GM19324 (cell line): Measurements from ENCODE around the gene UHMK1.

Experiments
- ATAC-seq: cut with Tn5 transposase; IDR thresholded peaks from one replicate; pipeline ENCODE4 v1.9.1; 2021; ENCODE audit warnings: mild to moderate bottlenecking, moderate library complexity; ENCODE audit not compliant: unreplicated experiment, low FRiP score

Gene UHMK1

DNA sequence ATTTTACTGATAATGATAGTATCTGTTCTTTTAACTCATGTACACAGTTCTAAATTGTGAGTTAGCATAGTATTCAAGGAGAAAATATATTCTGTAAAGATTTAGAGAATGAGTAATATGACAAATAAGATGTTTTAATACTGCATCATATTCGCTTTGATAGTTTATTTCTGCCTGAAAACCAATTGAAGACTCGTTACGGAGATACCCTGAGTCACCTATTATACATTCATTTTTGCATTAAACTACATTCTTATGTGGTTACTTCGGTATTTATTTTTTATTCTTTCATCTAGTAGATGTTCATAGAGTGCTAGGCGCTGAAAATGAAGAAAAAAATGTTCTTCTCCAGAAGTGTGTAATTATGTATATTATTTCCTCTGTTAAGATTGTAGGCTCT is 5.3 kb downstream of the UHMK1 start:
- no peak for ATAC-seq

DNA sequence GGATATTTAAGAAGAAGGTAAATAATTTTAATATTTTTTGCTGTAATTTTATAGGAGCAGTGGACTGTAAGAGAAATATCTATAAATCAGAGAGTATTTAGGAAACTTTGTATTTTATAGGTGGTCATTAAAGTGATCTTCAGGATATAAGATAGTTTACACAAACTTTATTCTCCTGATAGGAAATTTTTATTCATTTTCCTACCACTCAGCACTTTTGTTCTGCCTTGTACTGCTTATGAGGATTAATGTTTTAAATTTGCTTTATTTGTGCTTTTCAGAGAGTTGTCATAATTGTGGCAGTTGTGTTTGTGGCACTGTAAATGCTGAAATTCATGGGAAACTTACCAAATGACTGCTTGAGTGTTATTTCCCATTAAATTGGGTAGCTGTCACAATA is 29.7 kb downstream of the UHMK1 start:
- ATAC-seq: no peak

DNA sequence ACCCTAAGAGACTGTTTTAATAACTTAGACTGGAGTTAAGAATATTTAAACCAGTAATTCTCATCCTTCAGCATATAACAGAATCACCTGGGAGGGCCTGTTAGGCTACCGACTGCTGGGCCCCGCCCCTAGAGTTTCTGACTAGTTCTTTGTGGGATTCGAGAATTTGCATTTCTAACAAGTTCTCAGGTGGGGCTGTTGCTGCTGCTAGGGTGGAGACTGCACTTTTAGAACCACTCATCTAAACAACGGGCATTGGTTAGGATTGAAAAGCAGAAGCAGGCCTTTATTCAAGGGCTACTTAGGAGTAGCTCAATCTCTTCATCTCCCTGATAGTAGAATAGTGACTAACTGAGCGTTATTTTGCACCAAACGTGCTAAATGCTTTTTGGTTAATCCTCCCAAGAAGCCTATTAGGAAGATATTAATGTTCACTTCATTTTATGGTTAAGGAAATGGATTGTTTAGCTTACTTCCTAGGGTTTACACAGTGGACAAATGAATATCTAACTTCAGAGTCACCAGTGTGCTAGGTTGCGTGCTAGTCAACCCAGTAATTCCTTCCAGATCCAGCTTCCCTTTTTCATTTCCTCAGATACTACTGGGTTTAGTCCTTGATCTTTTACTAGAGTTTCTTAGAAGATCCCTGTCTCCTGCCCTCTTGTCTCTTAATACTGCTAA is 32.8 kb downstream of the UHMK1 start:
- peak; percentile 96 for ATAC-seq

DNA sequence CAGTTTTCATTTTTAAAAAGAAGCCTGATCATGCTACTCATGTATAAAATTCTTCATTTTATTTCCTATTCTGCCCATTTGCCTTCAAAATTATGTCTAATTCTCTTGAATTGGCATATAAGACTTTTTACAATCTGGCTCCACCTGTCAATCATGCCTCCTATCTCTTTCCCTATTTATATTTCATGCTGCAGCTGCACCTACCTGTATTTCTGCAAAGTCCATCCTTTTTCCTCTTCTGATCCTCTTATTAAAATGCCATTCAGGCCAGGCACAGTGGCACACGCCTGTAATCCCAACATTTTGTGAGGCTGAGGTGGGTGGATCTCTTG is 33.3 kb downstream of the UHMK1 start:
- ATAC-seq: no peak

DNA sequence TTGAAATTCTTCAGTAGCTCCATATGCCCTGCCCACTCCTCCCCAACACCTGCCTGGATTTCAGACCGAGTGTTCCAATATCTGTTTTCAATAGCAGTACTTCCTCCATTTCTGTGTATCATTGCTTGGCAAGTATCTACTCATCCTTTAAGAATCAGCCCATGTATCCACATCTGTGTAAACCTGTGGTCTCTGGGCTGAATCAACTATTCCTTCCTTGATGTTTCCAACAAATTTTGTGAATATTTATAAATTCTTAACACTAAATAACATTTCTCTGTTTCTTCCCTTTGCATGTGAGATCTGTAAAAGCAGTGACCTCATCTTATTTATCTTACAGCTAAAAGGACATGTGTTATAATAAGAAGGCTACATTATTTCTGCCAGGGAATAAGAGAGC is 37.9 kb downstream of the UHMK1 start:
- no peak for ATAC-seq

DNA sequence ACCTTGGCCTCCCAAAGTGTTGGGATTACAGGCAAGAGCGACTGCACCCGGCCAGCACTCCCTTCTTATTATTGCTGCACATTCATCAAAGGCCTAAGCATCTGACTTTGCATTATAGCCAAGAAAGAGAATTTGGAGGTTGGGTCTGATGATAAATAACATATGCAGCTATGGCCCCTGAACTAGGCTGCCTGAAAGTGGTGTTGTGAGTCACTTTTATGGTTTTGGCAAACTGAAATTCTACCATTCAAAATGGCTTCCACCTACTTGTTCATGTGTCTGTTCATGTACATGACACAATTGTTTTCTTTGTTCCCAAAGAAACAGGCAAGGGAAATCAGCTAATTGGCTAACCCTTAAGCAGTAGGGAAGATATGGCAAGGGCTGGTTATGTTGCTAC is 38.9 kb downstream of the UHMK1 start:
- no peak for ATAC-seq

DNA sequence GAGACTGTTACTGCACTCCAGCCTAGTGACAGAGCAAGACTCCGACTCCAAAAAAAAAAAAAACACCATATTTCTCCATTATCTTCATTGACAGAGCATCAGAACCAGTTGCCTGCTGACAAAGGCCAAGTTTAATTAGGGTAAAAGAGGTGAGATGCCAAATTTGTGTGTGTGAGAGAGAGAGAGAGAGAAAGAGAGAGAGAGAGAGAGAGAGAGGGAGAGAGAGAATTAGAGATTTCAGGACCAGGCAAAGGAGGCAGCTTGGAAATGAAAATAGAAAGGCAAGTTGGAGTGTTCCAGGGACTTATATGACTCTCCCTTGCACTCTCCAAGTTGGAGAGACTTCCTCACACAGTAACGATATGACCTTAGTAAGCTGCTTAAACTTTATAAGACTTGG is 39.6 kb downstream of the UHMK1 start:
- no peak for ATAC-seq

DNA sequence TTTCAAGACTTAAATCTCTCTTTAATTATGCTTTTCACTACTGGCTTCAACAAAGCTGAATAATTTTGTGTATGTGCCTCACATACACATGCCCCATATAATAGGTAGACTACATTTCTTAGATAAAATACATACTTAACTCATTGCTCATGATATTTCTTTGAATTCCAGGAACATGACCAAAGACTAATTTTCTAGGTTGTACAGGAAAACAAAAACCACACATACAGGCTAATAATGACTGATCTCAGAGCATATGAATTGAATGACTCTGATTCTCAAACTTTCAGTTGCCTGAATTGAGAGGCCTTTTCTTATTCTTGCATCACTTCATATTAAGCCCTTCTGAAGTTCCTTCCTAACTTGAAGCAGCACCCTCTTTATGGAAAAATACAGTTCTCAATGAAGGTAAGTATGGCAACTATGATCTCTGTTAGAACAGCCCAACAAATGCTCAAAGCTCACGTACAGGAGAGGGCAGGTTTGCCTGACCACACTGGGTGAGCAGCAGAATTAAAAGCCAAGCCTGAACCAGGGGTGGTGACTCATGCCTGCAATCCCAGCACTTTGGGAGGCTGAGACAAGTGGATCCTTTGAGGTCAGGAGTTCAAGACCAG is 41.3 kb downstream of the UHMK1 start:
- no peak for ATAC-seq

DNA sequence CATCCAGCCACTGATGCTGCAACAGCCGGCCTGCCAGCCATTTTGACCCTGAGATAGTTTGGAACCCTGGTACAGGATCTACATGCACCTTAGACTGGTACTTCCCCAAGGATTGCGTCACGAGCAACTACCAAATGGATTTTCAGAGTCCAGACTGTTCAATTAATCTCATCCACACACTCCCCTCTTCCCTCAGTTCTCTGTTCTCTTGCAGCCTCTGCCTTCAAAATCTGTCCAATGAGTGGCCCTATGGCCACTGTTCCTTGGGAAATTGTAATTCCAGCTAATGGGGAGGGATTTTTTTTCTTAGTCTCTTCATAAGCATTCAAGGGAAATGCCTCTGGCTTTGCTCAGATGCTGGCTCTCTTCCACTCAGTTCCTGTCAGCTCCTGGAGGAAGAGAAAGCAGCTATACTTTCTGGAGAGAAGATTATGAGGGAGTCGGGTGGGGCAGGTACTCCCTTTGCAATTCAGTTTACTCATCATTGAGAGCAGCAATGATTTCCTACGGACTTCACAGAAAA is 44.1 kb downstream of the UHMK1 start:
- ATAC-seq: no peak

DNA sequence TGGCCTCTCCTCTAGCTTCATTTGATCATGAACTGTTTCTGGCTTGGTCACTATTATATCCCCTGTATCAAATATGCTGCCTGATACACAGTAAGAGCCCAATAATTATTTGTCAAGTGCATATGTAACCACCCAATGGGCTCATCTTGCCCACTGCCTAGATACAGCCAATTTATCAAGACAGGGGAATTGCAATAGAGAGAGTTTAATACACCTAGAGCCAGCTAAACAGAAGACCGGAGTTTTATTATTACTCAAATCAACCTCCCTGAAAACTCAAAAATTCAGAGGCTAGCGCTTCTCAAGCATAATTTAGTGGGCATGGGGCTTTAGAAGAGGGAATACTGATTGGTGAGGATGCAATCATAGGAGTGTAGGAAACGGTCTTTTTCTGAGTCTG is 45.6 kb downstream of the UHMK1 start:
- no peak for ATAC-seq

DNA sequence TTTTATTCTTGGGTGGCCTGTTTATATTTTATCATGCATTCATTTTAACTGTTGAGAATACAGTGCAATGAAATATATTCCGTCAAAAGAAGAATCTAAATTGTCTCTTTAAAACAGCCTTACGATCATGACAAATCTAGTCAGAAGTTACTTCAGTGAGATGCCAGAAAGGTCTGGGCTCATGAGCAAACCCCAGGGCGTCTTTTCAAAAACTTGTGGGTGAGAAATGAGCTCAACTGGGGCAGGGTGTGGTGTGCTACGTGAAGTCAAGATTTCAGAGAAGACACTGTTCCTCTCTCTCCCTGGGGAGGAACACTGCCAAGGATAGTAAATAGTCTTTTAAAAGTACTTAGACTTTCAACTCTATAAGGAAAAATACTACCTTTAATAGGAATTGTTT is 50.6 kb downstream of the UHMK1 start:
- no peak for ATAC-seq

DNA sequence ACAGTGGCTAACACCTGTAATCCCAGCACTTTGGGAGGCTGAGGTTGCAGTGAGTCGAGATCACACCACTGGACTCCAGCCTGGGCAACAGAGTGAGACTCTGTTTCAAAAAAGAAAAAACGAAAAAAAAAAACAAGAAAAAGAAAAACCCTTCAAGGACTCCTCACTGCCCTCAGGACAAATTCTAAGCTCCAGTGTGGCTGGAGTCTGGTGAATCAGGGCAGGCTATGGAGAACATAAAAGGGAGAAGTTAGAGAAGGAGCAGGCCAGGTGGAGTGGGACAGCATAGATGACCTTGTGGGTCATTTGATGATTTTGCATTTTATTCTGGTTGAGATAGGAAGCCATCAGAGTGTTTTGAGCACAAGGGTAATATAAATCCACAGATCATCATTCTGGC is 51.4 kb downstream of the UHMK1 start:
- ATAC-seq: no peak

DNA sequence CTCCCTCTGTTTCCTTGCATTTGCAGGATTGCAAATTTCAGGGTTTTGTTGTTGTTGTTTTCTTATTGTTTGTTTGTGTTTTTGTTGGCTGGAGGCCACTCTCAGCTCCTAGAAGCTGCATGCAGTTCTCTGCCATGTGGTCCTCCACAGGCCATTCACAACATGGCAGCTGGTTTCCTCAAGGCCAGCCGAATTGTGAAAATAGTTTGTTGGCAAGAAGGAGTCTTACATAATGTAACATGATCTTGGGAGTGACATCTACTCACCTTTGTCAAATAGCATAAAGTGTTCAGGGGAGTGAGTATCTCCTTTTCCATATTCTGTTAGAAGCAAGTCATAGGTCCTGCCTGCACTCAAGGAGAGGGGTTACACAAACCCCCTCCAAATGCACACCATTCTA is 53.3 kb downstream of the UHMK1 start:
- ATAC-seq: no peak

DNA sequence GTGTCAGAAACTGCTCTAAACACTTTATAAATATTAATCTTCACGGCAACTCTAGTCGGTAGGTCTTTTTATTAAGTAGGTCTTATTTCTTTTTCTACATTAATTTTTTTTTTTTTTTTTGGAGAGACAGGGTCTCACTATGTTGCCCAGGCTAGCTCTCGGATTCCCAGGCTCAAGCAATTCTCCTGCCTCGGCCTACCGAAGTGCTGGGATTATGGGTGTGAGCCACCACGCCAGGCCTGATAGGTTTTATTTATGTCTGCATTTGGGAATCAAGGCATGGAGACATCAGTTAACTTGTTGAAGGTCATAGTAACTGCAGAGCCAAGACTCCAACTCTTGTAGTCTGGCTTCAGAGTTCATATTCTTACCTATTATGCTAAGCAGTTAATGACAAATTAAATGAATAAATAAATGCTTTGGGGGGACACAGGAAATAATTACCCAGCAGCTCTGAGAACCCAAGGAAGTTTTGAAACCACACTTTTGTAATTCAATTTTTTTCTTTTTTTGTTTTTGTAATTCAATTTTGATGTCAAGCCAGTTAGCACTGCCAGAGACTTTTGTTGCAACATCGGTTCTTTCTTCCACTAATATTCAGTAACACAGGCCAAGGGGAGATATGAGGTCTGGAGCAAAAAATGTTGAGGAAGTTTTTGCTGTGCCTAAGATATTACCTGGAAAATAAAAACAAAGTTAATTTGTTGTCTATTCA is 54.5 kb downstream of the UHMK1 start:
- ATAC-seq: no peak

DNA sequence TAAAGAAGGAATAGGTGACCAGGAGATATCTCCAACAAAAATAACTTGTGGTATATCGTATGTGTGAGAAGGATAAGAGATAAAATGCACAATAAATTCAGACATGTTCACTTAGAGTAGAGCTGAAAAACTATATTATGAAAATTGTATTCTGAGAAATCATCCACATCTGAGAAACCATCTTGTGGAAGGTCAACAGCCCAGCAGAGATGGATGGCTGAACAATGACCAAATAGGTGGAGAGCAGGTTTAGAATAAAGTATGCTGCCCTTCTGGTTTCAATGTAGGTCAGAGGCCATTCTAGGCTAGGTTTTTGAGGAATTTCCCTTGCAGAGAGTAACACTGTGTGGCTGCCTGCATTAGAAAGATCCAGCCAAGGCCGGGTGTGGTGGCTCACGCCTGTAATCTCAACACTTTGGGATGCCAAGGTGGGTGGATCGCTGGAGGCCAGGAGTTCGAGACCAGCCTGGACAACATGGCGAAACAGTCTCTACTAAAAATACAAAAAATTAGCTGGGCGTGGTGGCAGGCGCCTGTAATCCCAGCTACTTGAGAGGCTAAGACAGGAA is 55.1 kb downstream of the UHMK1 start:
- ATAC-seq: no peak

DNA sequence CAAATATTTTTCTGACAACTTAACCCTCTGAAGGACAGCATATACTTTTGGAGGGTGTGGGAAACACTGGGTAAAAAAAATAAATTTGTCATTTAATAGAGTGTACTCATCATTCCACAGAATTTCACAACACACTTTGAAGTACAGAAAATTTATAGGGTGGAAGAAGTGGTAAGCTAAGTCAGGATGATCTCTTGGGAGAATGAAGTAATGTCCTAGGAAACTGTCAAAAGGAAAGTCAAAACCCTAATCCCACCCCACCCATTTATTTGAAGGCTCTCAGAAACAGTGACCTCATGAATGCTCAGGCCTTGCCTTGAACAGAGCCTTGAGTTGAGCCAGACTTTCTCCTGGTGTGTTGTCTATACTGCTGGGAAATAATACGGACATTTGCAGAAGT is 56.6 kb downstream of the UHMK1 start:
- no peak for ATAC-seq

DNA sequence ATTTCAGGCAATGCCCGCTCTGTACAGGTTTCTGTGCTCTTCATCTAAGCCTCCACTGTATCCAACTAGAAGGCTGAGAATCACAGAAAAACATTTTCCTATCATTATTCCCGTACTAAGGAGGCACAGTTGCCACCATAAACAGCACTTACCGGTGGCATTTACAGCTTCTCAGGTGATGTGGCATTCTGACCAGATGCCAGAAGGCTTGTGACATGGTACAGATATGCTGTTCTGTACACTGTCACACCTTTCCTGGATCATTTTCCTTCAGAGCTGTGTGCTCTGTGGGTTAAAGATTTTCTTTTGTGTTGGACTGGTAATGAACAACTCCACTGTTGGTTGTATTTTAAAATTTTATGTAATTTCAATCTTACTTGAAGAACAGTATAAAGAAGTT is 59.9 kb downstream of the UHMK1 start:
- ATAC-seq: no peak

DNA sequence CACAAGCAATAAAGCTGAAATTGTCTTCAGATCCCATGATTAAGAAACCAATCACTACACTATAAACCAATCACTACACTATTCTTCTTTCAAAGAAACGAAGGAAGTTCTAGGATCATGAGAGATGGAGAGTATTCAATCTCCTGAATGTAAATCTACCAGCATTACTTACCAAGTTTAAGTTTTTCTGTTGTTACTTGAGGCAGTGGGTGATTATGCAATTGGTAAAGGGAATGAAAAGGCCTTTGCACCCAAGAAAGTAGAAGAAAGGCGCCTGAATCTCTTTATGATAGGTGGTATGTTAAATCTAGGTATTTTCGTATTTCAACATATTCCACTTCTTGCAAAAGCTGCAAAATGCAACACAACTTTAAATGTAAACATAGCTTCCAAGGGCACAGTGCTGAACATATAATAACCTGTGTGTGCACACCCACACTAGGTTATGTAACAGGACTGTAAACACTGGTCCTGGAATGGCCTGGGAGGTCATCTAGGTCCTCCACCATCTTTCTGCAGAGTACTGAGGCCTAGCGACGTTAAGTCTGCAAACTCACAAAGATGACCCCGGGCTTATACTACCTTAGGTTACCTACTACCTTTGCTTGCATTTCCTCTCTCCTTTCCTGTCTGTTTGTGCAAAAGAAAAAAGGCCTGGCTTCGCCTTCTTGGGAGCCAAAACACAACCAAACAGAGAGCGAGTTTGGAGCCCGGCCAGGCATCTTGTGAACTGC is 62.9 kb downstream of the UHMK1 start:
- ATAC-seq: no peak

DNA sequence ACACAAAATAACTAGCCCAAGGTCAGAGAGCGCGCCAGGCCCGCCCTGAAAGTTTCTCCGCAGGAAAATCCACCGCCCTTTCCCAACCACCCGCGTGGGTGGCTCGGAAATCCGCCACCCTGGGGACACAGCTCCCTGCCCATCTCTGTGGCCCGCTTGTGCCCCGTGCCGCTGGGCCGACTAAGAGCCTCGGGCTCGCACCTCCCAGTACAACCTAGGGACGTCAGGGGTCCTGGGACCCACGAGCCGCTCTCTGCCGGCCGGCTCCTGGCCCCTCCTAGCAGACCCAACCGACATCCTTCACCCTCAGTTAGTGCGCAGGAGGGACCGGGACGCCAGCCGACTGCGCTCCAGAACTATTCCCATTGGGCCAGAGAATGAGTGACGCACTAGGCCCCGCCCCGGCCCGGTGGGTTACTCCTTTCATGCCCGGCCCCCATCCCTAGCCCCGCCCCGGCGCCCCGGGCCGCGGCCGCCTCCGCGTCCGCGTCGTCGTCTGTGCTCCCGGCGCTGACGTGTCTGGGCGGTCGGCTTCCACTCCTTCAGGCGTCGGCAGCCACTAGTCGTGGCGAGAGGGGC is 63.5 kb downstream of the UHMK1 start:
- ATAC-seq: peak; percentile 94

DNA sequence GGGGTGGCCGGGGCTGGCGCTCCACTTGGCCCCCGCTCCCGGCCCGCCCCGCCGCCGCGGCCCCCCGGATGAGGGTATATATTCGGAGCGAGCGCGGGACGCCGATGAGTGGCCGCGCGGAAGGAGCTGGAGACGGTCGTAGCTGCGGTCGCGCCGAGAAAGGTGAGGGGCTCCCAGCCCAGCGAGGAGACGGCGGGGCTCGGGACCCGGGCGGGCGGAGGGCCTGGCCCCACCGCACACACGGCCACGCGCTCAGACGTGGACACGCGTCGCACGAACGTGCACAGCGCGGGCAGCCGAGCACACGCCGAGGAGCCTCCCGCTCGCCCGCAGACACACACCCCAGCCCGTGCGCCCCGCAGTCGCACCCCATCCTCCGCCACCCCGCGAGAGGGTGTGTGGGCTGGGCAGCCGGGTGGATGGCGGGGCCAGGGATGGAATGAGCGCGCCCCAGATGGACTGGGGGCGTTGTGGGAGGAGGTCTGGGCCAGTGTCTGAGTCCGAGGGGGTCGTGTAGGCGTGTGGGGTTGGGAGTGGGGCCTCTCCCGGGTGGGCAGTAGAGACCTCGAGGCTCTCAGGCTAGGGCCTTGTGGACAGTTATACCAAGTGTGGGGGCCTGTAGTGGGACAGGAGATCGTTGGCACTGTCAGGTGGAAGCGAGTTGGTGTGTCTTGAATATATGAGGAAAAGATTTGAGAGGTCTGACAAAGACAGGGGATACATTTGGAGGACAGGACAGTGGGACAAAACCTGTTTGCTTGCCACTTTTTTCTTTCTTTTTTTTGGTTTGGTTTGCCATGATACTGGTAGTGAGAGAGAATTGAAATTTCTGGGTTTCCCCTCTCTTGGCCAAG is 64.2 kb downstream of the UHMK1 start, which contains the start of gene UAP1:
Gene UAP1, plus strand, starts transcription at position 107 of the 854 bp plus-strand sequence. CDS start 4,347 bp downstream, outside the sequence.
- peak; percentile 45 for ATAC-seq
